Heart left ventricle (tissue), 13 donors: Measurements from ENCODE around the gene RNASE8.

ENCODE experiments used
- CTCF ChIP-seq, 12 donors: fragments of 200-600 bp; sonication (generic) in 4 of 12; IDR thresholded peaks; one replicate each; pipeline versions ENCODE4 v1.5.0 to v1.8.0; 2018 to 2022; ENCODE audit warnings: antibody characterized with exemption in 12 of 12, mild to moderate bottlenecking in 5 of 12
- POLR2A ChIP-seq, 2 donors: fragments of 450-650 bp; IDR thresholded peaks; one replicate each; pipeline ENCODE4 v1.6.1; 2017; ENCODE audit warnings: antibody characterized with exemption in 2 of 2, mild to moderate bottlenecking in 2 of 2, moderate library complexity in 2 of 2
- donor health status: ischemic (EF 13 %, LVEDD 7.1; RV severe dilation, severe dysfunction).
- donor health status: DM: no; HTN: yes; CAD: no.
- donor health status: DM: no; HTN: no; CAD: no.
- donor health status: ischemic (EF 25% LVEDD 6.9; RV normal size, moderate dysfunction).
- donor health status: ischemic (EF 25% LVEDD 5.7; RV mildly dilated, moderate dysfunction).
- donor health status: ischemic (EF 35%, LVEDD 5.7; RV mildly dilated, moderate dysfunction).
- donor health status: nonischemic (EF 11% LVEDD 7.7; RV severe dilation, severe dysfunction).
- donor health status: DM: yes; HTN: yes; CAD: no.
- donor health status: PGD.
- donor health status: ischemic (EF 29% LVEDD 5.4; RV normal size, mild dysfunction).
- donor health status: nonischemic (EF 23%, LVEDD 6.1; RV moderate dilation, normal function).

DNA sequence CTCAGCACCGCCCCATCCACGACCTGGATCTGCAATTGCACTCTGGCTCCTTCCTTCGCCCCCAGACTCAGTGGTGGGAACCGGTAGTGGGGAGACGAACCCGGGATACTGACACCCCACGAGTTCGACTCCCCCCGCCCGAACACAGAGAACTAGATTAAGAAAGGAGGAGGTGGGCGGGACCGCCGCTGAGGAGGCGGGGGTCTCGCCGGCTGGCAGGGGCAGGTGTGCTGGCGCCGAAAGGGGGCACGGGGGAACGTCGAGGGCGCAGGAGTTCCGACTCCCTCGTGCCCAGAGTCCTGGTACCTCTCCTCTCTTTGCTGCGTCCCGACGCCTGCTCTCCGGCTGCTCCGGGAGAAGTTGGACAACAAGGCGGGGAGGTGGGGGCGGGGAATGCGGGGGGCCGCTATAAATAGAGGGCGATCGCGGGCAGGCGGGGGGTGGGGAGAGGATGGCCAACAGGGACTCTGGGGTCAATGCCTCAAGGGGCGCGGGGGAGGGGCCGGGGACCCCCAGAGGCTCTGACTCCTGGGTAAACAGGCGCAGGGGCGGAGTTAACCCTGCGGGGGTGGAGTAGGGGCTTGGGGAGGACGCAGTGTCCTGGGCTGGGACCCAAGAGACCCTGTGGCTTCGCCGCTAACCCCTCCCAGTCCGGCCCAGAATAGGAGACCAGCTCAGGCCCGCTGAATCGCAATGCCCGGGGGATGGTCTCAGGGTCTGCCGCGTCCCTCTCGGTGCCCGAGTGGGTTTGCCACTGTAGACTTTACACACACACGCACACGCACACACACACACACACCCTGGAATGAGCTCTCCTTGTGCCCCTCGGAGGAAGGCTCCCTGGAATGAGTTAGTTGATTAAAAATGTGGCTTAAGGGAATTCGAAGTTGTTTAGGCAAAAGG lies 32.0 kb upstream of the RNASE8 start:
- TF ChIP-seq CTCF (IDR thresholded peaks at IDR 0.05) = no peak
- TF ChIP-seq POLR2A (IDR thresholded peaks at IDR 0.05) = no peak
